Measurements from ENCODE around the gene LRRC8E.
"Not testable (repeated sequence)": the region's sequence is repeated elsewhere in the genome, so short reads cannot be mapped to it uniquely, and the experiment has no call there.

GRCh38 chr19:7930030-7930429 is 41.7 kb downstream of the LRRC8E start:
- TF ChIP-seq CTCF, POLR2A (IDR thresholded peaks at IDR 0.05): not testable (repeated sequence)

All from uterus (tissue), 2 donors.